Spleen (tissue), 11 donors: ENCODE data around the gene ACVRL1. TPM values are rescaled to one million over a fixed set of nuclear protein-coding genes. Genes with fewer than 3 reads are reported as not detected.

ENCODE experiments used
- DNase-seq: peaks from one replicate; pipeline ENCODE4 v3.0.0-alpha.2; 2020
- H3K27ac ChIP-seq, 8 donors: fragments of 200-600 bp; sonication (generic) in 7 of 8; 1 replicate in 4 of 8; 2 replicates in 4 of 8; pipeline versions ENCODE4 v1.5.0 to v1.8.0; 2016 to 2021; ENCODE audit warnings: inconsistent platforms in 4 of 8, mild to moderate bottlenecking in 4 of 8, moderate library complexity in 1 of 8
- H3K27me3 ChIP-seq, 7 donors: fragments of 200-600 bp; sonication (generic) in 6 of 7; replicated peaks in 1 of 7; 1 replicate in 4 of 7; 2 replicates in 3 of 7; pipeline versions ENCODE4 v1.5.0 to v1.8.0; 2016 to 2021; ENCODE audit warnings: inconsistent platforms in 3 of 7, mild to moderate bottlenecking in 1 of 7
- H3K36me3 ChIP-seq, 6 donors: fragments of 200-600 bp; sonication (generic) in 5 of 6; 1 replicate in 4 of 6; 2 replicates in 2 of 6; pipeline versions ENCODE4 v1.5.0 to v1.8.0; 2016 to 2021; ENCODE audit warnings: inconsistent platforms in 2 of 6
- H3K4me1 ChIP-seq, 6 donors: fragments of 200-600 bp; sonication (generic) in 5 of 6; 1 replicate in 3 of 6; 2 replicates in 3 of 6; pipeline versions ENCODE4 v1.5.0 to v1.8.0; 2016 to 2021; ENCODE audit warnings: inconsistent platforms in 3 of 6
- H3K4me3 ChIP-seq, 8 donors: fragments of 200-600 bp; sonication (generic) in 7 of 8; 1 replicate in 4 of 8; 2 replicates in 4 of 8; pipeline versions ENCODE4 v1.5.0 to v1.8.0; 2016 to 2021; ENCODE audit warnings: inconsistent platforms in 4 of 8, mild to moderate bottlenecking in 4 of 8, moderate library complexity in 2 of 8
- H3K9me3 ChIP-seq, 8 donors: fragments of 200-600 bp; sonication (generic) in 7 of 8; 1 replicate in 4 of 8; 2 replicates in 4 of 8; pipeline versions ENCODE4 v1.5.0 to v1.8.0; 2016 to 2021; ENCODE audit warnings: inconsistent platforms in 4 of 8
- POLR2A ChIP-seq, 3 donors: fragments of 450-650 bp; IDR thresholded peaks; one replicate each; pipeline ENCODE4 v1.5.1; 2017; ENCODE audit warnings: antibody characterized with exemption in 3 of 3, mild to moderate bottlenecking in 1 of 3
- POLR2AphosphoS5 ChIP-seq, 3 donors: sonication (generic); formaldehyde crosslinking; IDR thresholded peaks; one replicate each; pipeline ENCODE4 v1.5.1; 2017; ENCODE audit warnings: antibody characterized with exemption in 3 of 3
- WGBS, 5 donors: extraction: QIAGEN DNeasy Blood & Tissue Kit in 3 of 5; methylation state at CpG; one replicate each; pipeline versions ENCODE4 v1.1.5 to v1.1.7; 2013 to 2018; 5-methylcytosine and 5-hydroxymethylcytosine counted together
- intact Hi-C: fragments of 100-400 bp; cut with DNase I; formaldehyde crosslinking; loops from one replicate; pipeline ENCODE4 v1.15.0; 2023; ENCODE audit warnings: low total_unique reads
- polyA plus RNA-seq, 3 donors: library from polyadenylated mRNA; stranded (reverse); fragments of 200-250 nt; gene quantifications; one replicate each; pipeline ENCODE4 v1.2.1, GENCODE V29; 2013
- total RNA-seq, 7 donors: library from RNA; depleted of rRNA in 3 of 7; stranded (reverse); fragments of >200 nt in 3 of 7; fragmentation: NEBNext Ultra II Directional in 4 of 7; extraction: Animal tissue kit (Norgen Biotek cat#: 25700) in 4 of 7; gene quantifications; one replicate each; pipeline versions ENCODE4 v1.1.0 to v1.2.1, GENCODE V29; 2016 to 2021
- TF ChIP-seq, protein P1 (sequence below), 11 experiments: fragments of 200-600 bp in 7 of 11; fragments of 450-650 bp in 4 of 11; sonication (generic) in 4 of 11; IDR thresholded peaks in 8 of 11; conservative IDR thresholded peaks in 3 of 11; 1 replicate in 7 of 11; 2 replicates in 4 of 11; pipeline versions ENCODE4 v1.4.0 to v1.8.0; 2016 to 2021; ENCODE audit warnings: antibody characterized with exemption in 11 of 11, inconsistent platforms in 4 of 11, mild to moderate bottlenecking in 1 of 11
- donor health status: healthy with polysubstance abuse.
- donor health status: DM: no; HTN: no; CAD: no; lungs with moderate emphysema.
- donor health status: DM: no; HTN: no; CAD: no.
- donor health status: Bipolar disorder and iron deficiency.
- donor health status: healthy.
- donor health status: DM: no; HTN: no; CAD: no.
- donor health status: DM: yes; HTN: yes; CAD: no.

ACVRL1 gene
- total and polyA plus RNA-seq, 10 donors, result 12.5 to 109 (median 89.1) TPM

DNA sequence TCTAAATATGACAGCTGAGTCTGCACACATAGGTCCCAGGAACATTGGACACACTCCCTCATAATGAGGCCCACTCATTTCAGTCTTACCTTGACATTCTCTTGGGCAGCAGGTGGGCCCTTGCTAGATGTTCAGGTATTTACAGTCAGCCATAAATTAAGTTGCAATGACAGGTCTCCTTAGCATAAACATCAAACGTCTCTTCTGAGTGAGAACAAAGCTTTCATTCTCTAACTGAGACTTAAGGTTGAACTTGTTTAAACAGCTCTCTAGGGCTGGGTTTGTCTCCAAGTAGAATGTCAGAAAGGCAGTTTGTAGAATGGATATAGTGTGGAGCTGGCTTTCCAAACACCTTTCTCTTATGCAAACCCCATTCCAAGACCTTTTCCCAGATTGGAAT is 54.5 kb downstream of the ACVRL1 start:
- no peak for DNase-seq
- H3K4me1 ChIP-seq, result peaks cover 0 to 50% (median 18%) of the 10 kb centered on the region in 6 donors
- 16 to 28% (median 21%) methylated on average over 1 of the region's 1 CpG for WGBS, 5 donors
- peak overlapping the region in 1 of 8 donors; percentile 34 for H3K27ac ChIP-seq
- TF ChIP-seq, protein P1, sequence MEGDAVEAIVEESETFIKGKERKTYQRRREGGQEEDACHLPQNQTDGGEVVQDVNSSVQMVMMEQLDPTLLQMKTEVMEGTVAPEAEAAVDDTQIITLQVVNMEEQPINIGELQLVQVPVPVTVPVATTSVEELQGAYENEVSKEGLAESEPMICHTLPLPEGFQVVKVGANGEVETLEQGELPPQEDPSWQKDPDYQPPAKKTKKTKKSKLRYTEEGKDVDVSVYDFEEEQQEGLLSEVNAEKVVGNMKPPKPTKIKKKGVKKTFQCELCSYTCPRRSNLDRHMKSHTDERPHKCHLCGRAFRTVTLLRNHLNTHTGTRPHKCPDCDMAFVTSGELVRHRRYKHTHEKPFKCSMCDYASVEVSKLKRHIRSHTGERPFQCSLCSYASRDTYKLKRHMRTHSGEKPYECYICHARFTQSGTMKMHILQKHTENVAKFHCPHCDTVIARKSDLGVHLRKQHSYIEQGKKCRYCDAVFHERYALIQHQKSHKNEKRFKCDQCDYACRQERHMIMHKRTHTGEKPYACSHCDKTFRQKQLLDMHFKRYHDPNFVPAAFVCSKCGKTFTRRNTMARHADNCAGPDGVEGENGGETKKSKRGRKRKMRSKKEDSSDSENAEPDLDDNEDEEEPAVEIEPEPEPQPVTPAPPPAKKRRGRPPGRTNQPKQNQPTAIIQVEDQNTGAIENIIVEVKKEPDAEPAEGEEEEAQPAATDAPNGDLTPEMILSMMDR (IDR thresholded peaks at IDR 0.05 in 8 of 11, conservative IDR thresholded peaks at IDR 0.05 in 3 of 11), result no peak
- no peak for TF ChIP-seq POLR2AphosphoS5 (IDR thresholded peaks at IDR 0.05)
- no peak for TF ChIP-seq POLR2A (IDR thresholded peaks at IDR 0.05)
- intact Hi-C loops, result no loop called here
- H3K27me3 ChIP-seq, result no peaks in the 10 kb centered on the region
- no peak overlapping the region for H3K4me3 ChIP-seq
- H3K9me3 ChIP-seq, result no peaks in the 10 kb centered on the region
- peaks cover 0 to 14% (median 0%) of the 10 kb centered on the region in 6 donors for H3K36me3 ChIP-seq

DNA sequence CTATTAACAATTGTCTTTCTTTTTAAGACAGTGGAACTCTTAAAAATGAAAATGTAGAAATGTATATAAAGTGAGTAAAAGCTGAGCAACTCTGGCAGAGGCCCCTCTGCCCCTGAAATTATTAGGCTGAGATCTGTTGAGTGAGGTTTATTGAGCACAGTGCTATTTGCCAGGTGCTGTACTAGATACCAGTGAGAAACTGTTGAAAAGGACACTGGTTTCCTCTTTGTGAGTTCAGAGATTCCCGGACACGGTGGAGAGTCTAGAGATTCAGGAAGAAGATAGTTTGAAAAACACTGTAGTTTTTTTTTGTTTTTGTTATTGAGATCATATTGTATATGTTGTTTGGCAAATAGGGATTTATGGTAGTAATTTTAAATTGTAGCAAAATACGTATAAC is 55.4 kb downstream of the ACVRL1 start:
- Histone ChIP-seq H3K36me3 (peaks cover 0 to 14% (median 0%) of the 10 kb centered on the region in 6 donors), H3K4me3 (no peak overlapping the region), H3K9me3 (no peaks in the 10 kb centered on the region), H3K27ac (peak overlapping the region in 1 of 8 donors; percentile 20), H3K27me3 (no peaks in the 10 kb centered on the region), H3K4me1 (peaks cover 0 to 48% (median 18%) of the 10 kb centered on the region in 6 donors)
- DNase-seq, result no peak
- intact Hi-C loops, result no loop called here
- TF ChIP-seq POLR2A (IDR thresholded peaks at IDR 0.05) (no peak), POLR2AphosphoS5 (IDR thresholded peaks at IDR 0.05) (no peak)
- TF ChIP-seq, protein P1 (IDR thresholded peaks at IDR 0.05 in 8 of 11, conservative IDR thresholded peaks at IDR 0.05 in 3 of 11), result no peak
- WGBS, 5 donors, result 36 to 64% (median 56%) methylated on average over 3 of the region's 3 CpGs

DNA sequence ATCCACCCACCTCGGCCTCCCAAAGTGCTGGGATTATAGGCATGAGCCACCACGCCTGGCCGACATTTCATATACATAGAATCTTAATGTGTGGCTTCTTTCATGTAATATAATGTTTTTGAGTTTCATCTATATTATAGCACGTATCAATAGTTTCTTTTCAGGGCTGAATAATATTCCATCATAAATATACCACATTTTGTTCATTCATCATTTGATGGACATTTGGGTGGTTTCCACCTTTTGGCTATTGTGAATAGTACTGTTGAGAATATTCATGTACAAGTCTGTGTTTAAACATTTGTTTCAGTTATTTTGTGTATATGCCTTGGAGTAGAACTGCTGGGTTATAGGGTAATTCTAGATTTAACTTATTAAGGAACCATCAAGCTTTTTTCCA is 56.2 kb downstream of the ACVRL1 start:
- TF ChIP-seq POLR2AphosphoS5 (IDR thresholded peaks at IDR 0.05) (no peak), POLR2A (IDR thresholded peaks at IDR 0.05) (no peak)
- TF ChIP-seq, protein P1 (IDR thresholded peaks at IDR 0.05 in 8 of 11, conservative IDR thresholded peaks at IDR 0.05 in 3 of 11), result no peak
- Histone ChIP-seq H3K4me3 (no peak overlapping the region), H3K9me3 (no peaks in the 10 kb centered on the region), H3K36me3 (peaks cover 0 to 14% (median 0%) of the 10 kb centered on the region in 6 donors), H3K4me1 (peaks cover 0 to 51% (median 18%) of the 10 kb centered on the region in 6 donors), H3K27me3 (no peaks in the 10 kb centered on the region), H3K27ac (no peak overlapping the region)
- no peak for DNase-seq
- 92 to 98% (median 97%) methylated on average over 4 of the region's 4 CpGs for WGBS, 5 donors
- intact Hi-C loops, result no loop called here

DNA sequence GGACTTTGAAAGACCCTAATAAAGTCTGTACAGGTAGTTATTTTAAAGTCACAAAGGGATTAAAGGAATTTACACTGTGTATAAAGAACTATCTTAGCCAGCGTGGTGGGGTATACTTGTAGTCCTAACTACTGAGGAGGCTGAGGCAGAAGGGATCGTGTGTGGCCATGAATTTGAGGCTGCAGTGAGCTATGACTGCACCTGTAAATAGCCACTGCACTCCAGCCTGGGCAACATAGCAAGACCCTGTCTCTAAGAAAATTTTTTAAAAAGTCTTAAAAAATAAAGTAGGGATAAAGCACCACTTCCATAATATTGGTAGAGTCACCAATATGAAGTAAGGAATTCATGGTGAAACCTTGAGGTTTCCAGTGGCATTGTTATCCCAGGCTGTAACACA is 62.3 kb downstream of the ACVRL1 start:
- no peaks in the 10 kb centered on the region for H3K27me3 ChIP-seq
- 91 to 99% (median 94%) methylated on average over 2 of the region's 2 CpGs for WGBS, 5 donors
- H3K4me3 ChIP-seq, result no peak overlapping the region
- H3K36me3 ChIP-seq, result no peaks in the 10 kb centered on the region
- peaks cover 43 to 71% (median 48%) of the 10 kb centered on the region in 6 donors for H3K4me1 ChIP-seq
- TF ChIP-seq, protein P1 (IDR thresholded peaks at IDR 0.05 in 8 of 11, conservative IDR thresholded peaks at IDR 0.05 in 3 of 11), result no peak
- no peak for TF ChIP-seq POLR2A (IDR thresholded peaks at IDR 0.05)
- no peak for TF ChIP-seq POLR2AphosphoS5 (IDR thresholded peaks at IDR 0.05)
- peak overlapping the region in 1 of 8 donors; percentile 90 for H3K27ac ChIP-seq
- intact Hi-C loops, result no loop called here
- no peaks in the 10 kb centered on the region for H3K9me3 ChIP-seq
- DNase-seq, result no peak
